ENCODE data around the gene ROR2. TPM values are rescaled to one million over a fixed set of nuclear protein-coding genes. Genes with fewer than 3 reads are reported as not detected.

ROR2 gene
- total and polyA plus RNA-seq, 2 of the 13 experiments (the other 11 are each of a cell fraction or from before 2014, with no cell fraction given) = not detected

DNA sequence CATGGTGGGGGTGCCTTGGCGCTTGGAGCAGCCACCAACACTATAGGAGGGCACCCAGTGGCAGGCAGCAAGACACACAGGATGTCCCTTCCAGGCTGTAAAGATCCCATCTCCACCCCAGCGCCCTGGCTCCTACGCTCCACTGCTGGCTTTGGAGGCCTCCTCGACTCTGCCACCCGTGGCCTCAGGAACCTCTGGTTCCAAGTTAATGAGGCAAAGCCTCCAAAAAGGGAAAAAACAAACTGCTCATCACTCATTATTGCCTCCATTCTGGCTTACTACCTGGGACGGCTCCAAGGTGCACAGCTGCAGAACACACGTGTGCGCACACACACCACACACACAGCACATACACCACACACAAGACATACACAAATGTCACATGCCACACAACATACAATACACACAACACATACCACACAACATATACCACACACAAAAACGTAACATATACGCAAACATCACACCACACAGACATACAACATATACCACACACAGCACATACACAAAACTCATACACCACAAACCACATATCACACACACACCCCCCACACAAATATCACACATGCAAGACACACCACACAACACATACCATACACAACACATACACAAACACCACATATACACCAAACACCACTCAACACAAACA is 45.3 kb downstream of the ROR2 start (continued):
- TF ChIP-seq ZNF142 (CRISPR knock-in tag; IDR thresholded peaks at IDR 0.05) (no peak), AKAP8 (CRISPR knock-in tag; IDR thresholded peaks at IDR 0.05) (no peak), SIN3A (IDR thresholded peaks at IDR 0.05; ENCODE audit: borderline replicate concordance, low read depth, low read length) (no peak), ELF3 (CRISPR knock-in tag; IDR thresholded peaks at IDR 0.05) (no peak), MAFG (CRISPR knock-in tag; IDR thresholded peaks at IDR 0.05) (no peak), SP5 (CRISPR knock-in tag; IDR thresholded peaks at IDR 0.05; ENCODE audit: borderline replicate concordance, low read depth) (no peak), TBL1XR1 (IDR thresholded peaks at IDR 0.05; ENCODE audit: borderline replicate concordance, low read length, partially characterized antibody) (no peak), SIX4 (CRISPR knock-in tag; IDR thresholded peaks at IDR 0.05) (no peak), ZNF781 (CRISPR knock-in tag; IDR thresholded peaks at IDR 0.05; ENCODE audit: borderline replicate concordance, not compliant biosample characterization) (no peak), ZNF441 (CRISPR knock-in tag; IDR thresholded peaks at IDR 0.05; ENCODE audit: borderline replicate concordance) (no peak), RNF2 (conservative IDR thresholded peaks at IDR 0.05; ENCODE audit: low read depth) (no peak)
- TF ChIP-seq, protein P1, sequence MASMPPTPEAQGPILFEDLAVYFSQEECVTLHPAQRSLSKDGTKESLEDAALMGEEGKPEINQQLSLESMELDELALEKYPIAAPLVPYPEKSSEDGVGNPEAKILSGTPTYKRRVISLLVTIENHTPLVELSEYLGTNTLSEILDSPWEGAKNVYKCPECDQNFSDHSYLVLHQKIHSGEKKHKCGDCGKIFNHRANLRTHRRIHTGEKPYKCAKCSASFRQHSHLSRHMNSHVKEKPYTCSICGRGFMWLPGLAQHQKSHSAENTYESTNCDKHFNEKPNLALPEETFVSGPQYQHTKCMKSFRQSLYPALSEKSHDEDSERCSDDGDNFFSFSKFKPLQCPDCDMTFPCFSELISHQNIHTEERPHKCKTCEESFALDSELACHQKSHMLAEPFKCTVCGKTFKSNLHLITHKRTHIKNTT (CRISPR knock-in tag; IDR thresholded peaks at IDR 0.05) = no peak
- TF ChIP-seq, protein P2, sequence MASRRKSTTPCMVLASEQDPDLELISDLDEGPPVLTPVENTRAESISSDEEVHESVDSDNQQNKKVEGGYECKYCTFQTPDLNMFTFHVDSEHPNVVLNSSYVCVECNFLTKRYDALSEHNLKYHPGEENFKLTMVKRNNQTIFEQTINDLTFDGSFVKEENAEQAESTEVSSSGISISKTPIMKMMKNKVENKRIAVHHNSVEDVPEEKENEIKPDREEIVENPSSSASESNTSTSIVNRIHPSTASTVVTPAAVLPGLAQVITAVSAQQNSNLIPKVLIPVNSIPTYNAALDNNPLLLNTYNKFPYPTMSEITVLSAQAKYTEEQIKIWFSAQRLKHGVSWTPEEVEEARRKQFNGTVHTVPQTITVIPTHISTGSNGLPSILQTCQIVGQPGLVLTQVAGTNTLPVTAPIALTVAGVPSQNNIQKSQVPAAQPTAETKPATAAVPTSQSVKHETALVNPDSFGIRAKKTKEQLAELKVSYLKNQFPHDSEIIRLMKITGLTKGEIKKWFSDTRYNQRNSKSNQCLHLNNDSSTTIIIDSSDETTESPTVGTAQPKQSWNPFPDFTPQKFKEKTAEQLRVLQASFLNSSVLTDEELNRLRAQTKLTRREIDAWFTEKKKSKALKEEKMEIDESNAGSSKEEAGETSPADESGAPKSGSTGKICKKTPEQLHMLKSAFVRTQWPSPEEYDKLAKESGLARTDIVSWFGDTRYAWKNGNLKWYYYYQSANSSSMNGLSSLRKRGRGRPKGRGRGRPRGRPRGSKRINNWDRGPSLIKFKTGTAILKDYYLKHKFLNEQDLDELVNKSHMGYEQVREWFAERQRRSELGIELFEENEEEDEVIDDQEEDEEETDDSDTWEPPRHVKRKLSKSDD (CRISPR knock-in tag; IDR thresholded peaks at IDR 0.05; ENCODE audit: low read depth) = no peak
